HG03571 (cell line): ENCODE data around the gene BNC2.

ENCODE experiments used
- ATAC-seq: cut with Tn5 transposase; IDR thresholded peaks from one replicate; pipeline ENCODE4 v1.9.1; 2021; ENCODE audit not compliant: unreplicated experiment

BNC2 gene

GRCh38 chr9:16680541-16680940 lies 189.9 kb downstream of the BNC2 start:
- no peak for ATAC-seq

DNA sequence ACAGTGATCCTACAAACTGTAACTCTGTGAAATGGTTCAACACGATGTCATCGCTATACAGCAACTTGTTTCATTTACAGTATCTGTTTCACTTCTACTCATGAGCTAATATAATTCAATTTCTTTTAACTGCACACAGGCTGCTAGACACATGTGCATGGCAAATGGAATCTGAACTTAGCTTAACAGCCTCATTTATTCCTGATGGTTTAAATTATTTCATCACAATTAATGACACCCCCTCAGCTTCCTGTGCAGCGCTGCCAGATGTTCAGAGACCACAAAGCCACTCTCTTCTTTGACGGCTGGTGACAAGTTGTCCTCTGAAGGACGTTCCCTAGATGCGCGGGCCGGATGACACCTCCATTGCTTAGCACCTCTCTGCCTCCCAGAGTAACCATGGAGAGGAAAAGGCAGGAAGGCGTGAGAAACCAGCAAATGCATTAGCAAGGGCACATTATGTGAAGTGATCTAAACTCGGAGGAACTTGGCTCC lies 191.1 kb downstream of the BNC2 start:
- no peak for ATAC-seq

- ATAC-seq = no peak
Observed at GRCh38 chr9:16676519-16676918, 194.0 kb downstream of the BNC2 start.

- no peak for ATAC-seq
Observed at GRCh38 chr9:16675131-16675530, 195.3 kb downstream of the BNC2 start.

DNA sequence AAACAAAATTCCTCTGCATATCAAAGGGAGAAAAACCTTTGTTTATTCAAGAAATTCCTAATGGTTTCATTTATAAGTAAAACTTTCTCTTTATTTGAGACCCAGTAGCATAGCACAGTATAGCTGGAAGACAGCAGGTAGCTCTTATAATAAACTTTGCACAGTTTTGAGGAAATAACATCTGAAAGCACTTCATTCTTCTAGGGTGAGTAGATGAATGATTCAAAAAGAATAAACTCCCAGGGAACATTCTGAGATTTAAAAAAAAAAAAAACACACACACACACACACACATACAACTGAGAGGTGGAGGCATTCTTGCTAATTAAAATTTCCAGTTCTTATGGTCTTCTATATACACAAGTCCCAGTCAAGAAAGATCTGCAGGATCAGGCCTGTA lies 197.3 kb downstream of the BNC2 start:
- ATAC-seq = no peak

DNA sequence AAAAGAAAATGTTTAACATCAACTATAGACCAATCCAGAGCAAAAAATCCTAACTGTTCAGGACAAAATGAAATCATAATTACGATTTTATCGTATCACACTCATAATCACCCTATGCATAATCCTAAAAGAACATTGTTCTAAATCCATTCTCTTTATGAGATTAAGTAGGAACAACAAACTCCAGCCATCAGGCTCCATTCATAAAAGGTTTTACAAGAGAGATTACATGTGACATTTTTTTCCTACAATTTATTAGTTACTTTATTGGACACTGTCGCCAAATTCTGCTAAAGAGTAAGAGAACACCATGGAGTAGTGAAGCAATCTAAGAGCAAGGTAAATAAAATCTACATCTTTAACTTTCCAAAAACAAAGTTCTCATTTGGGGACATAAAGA lies 198.0 kb downstream of the BNC2 start:
- no peak for ATAC-seq

DNA sequence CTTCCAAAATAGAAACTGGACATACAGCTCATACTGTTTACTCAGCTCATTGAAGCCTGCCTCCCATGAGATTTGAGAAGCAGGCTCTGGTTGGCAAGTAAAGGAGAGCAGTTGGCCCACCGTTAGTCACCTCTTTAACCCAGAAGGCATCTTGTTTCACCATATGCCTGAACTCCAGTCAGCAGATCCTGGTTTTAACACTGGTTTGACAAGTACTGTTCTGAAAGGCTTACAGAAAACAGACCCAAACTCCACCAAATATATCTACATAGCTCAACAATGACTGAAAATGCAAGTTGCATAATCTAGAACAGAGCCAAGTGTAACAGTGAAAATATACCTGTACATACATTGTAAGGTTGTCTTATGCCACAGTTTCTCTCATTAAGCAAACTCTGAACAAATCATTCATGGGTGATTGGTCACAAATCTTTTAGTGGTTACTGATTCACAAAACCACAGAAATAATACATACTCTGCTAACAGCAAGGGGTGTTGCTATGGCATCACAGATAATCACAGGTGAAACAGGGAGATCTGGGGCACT lies 198.8 kb downstream of the BNC2 start:
- no peak for ATAC-seq

DNA sequence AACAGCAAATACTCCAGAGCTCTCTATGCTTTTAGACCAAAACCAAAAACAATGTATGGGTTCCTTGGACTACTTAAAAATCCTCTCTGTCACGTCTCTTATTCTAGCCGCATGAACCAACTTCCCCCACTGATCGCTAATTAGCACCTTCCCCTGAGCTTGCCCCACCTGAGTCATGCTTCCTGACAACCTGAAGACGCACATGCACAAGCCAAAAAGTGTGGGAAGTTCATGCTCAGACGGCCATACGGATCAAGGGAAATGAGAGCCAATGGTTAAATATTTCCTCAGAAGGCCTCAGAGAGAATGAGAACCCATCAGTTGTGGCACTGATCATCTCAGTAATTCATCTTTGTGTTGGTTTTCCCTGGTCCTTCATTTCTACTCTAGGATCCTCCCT lies 199.7 kb downstream of the BNC2 start:
- no peak for ATAC-seq

GRCh38 chr9:16668734-16669295 lies 201.7 kb downstream of the BNC2 start:
- ATAC-seq = no peak

- no peak for ATAC-seq
Observed at GRCh38 chr9:16664211-16664610, 206.3 kb downstream of the BNC2 start.

- ATAC-seq = no peak
Observed at GRCh38 chr9:16661816-16662215, 208.7 kb downstream of the BNC2 start.

DNA sequence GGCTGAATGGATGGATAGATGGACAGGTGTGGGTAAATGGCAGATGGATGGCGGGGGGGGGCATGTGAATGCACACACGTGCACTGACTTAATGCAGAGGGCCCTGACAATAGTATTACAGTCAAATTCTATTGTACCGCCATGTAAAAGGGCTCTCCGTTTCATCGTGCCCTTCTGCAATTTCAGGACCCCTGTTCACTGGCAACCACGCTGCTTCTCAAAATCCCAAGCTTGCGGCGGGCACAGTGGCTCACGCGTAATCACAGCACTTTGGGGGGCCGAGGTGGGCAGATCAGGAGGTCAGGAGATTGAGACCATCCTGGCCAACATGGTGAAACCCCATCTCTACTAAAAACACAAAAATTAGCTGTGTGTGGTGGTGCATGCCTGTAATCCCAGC lies 211.4 kb downstream of the BNC2 start:
- no peak for ATAC-seq

DNA sequence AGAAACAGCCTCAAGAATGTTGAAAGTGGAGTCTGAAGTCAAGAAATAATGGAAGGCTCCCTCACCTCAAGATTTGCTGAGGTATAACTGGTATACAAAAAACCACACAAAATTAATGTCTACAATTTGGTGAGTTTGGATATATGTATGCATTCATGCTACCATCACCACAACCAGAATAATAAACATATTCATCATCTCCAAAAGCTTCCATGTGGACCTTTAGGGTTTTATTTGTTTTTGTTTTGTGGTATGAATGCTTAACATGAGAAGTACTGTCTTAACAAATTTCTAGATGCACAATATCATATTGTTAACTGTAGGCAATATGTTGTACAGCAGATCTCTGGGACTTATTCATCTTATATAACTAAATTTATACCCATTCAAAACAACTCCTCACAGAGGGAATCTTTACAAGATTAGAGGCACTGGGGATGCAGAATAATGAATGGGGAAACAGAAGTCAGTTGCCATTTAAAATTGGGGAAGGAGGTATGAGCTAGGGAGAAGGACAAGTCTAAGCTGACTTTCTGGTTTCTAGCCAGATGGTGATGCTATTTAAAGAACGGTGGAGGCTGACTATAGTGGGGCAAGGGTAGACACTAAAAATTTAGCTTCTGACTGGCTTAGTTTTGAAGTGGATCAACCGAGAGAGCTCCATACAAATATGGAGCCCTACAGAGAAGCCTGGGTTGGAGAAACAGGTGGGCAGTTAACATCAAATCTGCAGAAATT lies 213.9 kb downstream of the BNC2 start:
- no peak for ATAC-seq

GRCh38 chr9:16654596-16655126 lies 215.8 kb downstream of the BNC2 start:
- ATAC-seq = no peak

GRCh38 chr9:16653491-16654399 lies 216.7 kb downstream of the BNC2 start:
- no peak for ATAC-seq

GRCh38 chr9:16652582-16652981 lies 217.9 kb downstream of the BNC2 start:
- ATAC-seq = no peak

DNA sequence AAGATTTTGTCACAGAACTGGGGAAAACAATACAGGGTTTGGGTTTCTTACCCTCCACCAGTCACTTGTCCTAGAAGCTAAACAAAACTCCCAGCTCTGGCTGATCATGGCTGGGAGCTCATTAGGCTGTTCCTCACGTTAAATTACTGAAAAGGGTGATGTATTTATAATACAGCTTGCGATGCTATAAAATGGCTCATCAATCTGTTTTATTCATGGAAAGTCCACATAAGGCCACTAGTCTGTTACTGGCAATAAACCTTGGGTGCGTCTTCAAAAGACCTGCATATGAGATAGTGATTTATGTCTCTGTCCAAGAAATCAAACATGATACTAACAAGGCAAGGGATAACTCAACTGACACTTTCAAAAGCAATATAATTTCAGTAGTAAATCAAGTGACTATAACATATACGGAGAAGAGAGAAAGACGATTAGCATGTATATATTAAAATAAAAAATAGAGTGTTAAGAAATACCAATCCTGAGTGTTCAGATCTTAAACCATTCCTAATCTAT lies 219.0 kb downstream of the BNC2 start:
- ATAC-seq = no peak

DNA sequence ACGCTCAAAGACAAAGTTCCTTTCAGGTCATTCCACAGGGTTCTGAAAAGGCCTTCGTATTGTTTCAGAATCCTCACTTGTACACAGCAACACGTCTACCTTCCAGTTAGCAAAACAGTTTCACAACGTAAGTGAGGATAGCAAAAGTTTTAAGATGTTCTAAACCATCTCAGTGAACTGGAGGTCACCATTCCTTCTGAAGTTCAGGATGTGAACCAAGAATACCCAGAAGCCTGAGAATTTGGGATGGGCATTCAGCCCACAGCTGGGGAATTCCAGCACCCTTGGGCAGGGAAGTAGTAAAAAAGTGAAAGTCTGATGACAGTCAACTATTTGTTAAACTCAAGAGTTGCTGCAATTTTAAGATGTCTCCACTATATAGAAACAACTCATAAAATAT lies 224.5 kb downstream of the BNC2 start:
- no peak for ATAC-seq

DNA sequence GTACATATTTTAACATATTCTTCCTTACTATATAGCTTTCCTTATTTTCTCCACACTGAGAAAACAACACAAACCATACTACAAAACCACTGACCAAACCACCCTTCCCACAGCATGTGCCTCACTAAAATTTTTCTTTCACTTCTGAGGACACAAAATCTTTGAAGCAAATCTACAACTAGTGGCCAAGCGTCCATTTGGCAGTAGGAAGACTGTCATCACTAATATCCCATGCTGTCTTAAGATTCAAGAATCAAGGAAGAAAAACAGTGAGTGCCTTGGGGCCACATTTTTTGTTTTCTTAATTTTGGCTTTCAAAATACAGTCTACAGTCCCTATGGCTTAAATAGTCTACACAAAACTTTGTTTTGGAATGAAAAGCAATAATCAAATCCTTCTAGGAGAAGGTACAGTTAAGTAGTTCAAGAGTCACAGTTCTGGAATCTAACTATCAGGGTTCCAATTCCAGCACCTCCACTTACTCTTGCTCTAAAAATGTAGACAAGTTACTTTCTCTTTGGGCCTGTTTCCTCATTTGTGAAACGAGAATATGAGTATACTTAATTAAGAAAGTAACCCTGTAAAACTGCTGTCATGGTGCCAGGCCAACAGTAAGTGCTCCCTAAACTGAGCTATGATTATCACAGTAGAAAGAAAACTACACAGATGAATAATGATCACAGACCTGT lies 227.9 kb downstream of the BNC2 start:
- no peak for ATAC-seq

- ATAC-seq = no peak
Observed at GRCh38 chr9:16640649-16641048, 229.8 kb downstream of the BNC2 start.
